HUES48 (cell line): ENCODE data around the gene SCN2B.

Experiments
- H3K27ac ChIP-seq: one replicate; pipeline ENCODE4 v1.7.0; 2013; ENCODE audit warnings: low read depth, low read length, inconsistent platforms
- H3K27me3 ChIP-seq: 2 replicates; pipeline ENCODE4 v1.6.1; 2013; ENCODE audit warnings: mild to moderate bottlenecking, low read length; ENCODE audit not compliant: control insufficient read depth, insufficient read depth
- H3K36me3 ChIP-seq: 2 replicates; pipeline ENCODE4 v1.6.1; 2013; ENCODE audit warnings: low read length; ENCODE audit not compliant: control insufficient read depth, insufficient read depth
- H3K4me1 ChIP-seq: 2 replicates; pipeline ENCODE4 v1.6.1; 2013; ENCODE audit warnings: mild to moderate bottlenecking, low read length; ENCODE audit not compliant: control insufficient read depth, insufficient read depth
- H3K4me3 ChIP-seq: 2 replicates; pipeline ENCODE4 v1.5.1; 2013; ENCODE audit warnings: mild to moderate bottlenecking, low read depth, low read length
- H3K9ac ChIP-seq: 2 replicates; pipeline ENCODE4 v1.6.1; 2013; ENCODE audit warnings: mild to moderate bottlenecking, low read depth, low read length, moderate library complexity
- H3K9me3 ChIP-seq: 2 replicates; pipeline ENCODE4 v1.6.1; 2013; ENCODE audit warnings: low read length; ENCODE audit not compliant: control insufficient read depth, insufficient read depth

SCN2B gene

GRCh38 chr11:118215765-118216164 is 39.3 kb upstream of the SCN2B start:
- H3K4me1 ChIP-seq: peaks cover 34% of the 10 kb centered on the region
- no peak overlapping the region for H3K4me3 ChIP-seq
- no peak overlapping the region for H3K9ac ChIP-seq
- H3K36me3 ChIP-seq: no peaks in the 10 kb centered on the region
- no peaks in the 10 kb centered on the region for H3K9me3 ChIP-seq
- no peak overlapping the region for H3K27ac ChIP-seq
- H3K27me3 ChIP-seq: no peaks in the 10 kb centered on the region

- H3K9ac ChIP-seq: no peak overlapping the region
- peaks cover 39% of the 10 kb centered on the region for H3K4me1 ChIP-seq
- H3K27ac ChIP-seq: no peak overlapping the region
These were observed 38.8 kb upstream of the SCN2B start for GRCh38 chr11:118215262-118215661.

GRCh38 chr11:118214210-118214914 is 37.9 kb upstream of the SCN2B start:
- H3K36me3 ChIP-seq: no peaks in the 10 kb centered on the region
- H3K4me3 ChIP-seq: no peak overlapping the region
- H3K9ac ChIP-seq: no peak overlapping the region
- H3K27me3 ChIP-seq: no peaks in the 10 kb centered on the region
- H3K27ac ChIP-seq: no peak overlapping the region
- H3K9me3 ChIP-seq: no peaks in the 10 kb centered on the region
- peaks cover 40% of the 10 kb centered on the region for H3K4me1 ChIP-seq

More at GRCh38 chr11:118215262-118215661, 38.8 kb upstream of the SCN2B start:
- Histone ChIP-seq H3K9me3 (no peaks in the 10 kb centered on the region), H3K36me3 (no peaks in the 10 kb centered on the region), H3K27me3 (no peaks in the 10 kb centered on the region), H3K4me3 (no peak overlapping the region)

GRCh38 chr11:118213781-118214180 is 37.3 kb upstream of the SCN2B start:
- Histone ChIP-seq H3K9ac (no peak overlapping the region), H3K36me3 (no peaks in the 10 kb centered on the region), H3K9me3 (no peaks in the 10 kb centered on the region), H3K27me3 (no peaks in the 10 kb centered on the region), H3K27ac (no peak overlapping the region), H3K4me3 (no peak overlapping the region), H3K4me1 (peaks cover 40% of the 10 kb centered on the region)

GRCh38 chr11:118213201-118213600 is 36.8 kb upstream of the SCN2B start:
- Histone ChIP-seq H3K27ac (peak overlapping the region; percentile 38), H3K9ac (no peak overlapping the region), H3K4me1 (peaks cover 40% of the 10 kb centered on the region), H3K4me3 (no peak overlapping the region), H3K36me3 (no peaks in the 10 kb centered on the region), H3K27me3 (no peaks in the 10 kb centered on the region), H3K9me3 (no peaks in the 10 kb centered on the region)

GRCh38 chr11:118212781-118213191 is 36.3 kb upstream of the SCN2B start:
- no peaks in the 10 kb centered on the region for H3K36me3 ChIP-seq
- H3K9me3 ChIP-seq: no peaks in the 10 kb centered on the region

GRCh38 chr11:118212131-118212725 is 35.8 kb upstream of the SCN2B start:
- no peaks in the 10 kb centered on the region for H3K9me3 ChIP-seq
- peak overlapping the region; percentile 23 for H3K27ac ChIP-seq
- no peaks in the 10 kb centered on the region for H3K27me3 ChIP-seq
- no peaks in the 10 kb centered on the region for H3K36me3 ChIP-seq
- peaks cover 40% of the 10 kb centered on the region for H3K4me1 ChIP-seq
- no peak overlapping the region for H3K9ac ChIP-seq
- H3K4me3 ChIP-seq: no peak overlapping the region

More at GRCh38 chr11:118212781-118213191, 36.3 kb upstream of the SCN2B start:
- Histone ChIP-seq H3K4me1 (peaks cover 40% of the 10 kb centered on the region), H3K4me3 (no peak overlapping the region), H3K9ac (no peak overlapping the region), H3K27me3 (no peaks in the 10 kb centered on the region), H3K27ac (peak overlapping the region; percentile 38)

GRCh38 chr11:118211006-118211405 is 34.6 kb upstream of the SCN2B start:
- no peaks in the 10 kb centered on the region for H3K36me3 ChIP-seq
- H3K27ac ChIP-seq: peak overlapping the region; percentile 56
- H3K9me3 ChIP-seq: no peaks in the 10 kb centered on the region
- no peaks in the 10 kb centered on the region for H3K27me3 ChIP-seq
- H3K4me3 ChIP-seq: 0 out of 2 replicates have a peak overlapping the region, but pooled peaks have one; percentile 20
- peaks cover 40% of the 10 kb centered on the region for H3K4me1 ChIP-seq
- H3K9ac ChIP-seq: 0 out of 2 replicates have a peak overlapping the region, but pooled peaks have one; percentile 14

- Histone ChIP-seq H3K36me3 (no peaks in the 10 kb centered on the region), H3K9ac (no peak overlapping the region), H3K27ac (peak overlapping the region; percentile 56), H3K27me3 (no peaks in the 10 kb centered on the region), H3K9me3 (no peaks in the 10 kb centered on the region), H3K4me1 (peaks cover 40% of the 10 kb centered on the region), H3K4me3 (no peak overlapping the region)
These were observed 33.9 kb upstream of the SCN2B start for GRCh38 chr11:118210323-118210722.

- H3K4me1 ChIP-seq: peaks cover 36% of the 10 kb centered on the region
- no peaks in the 10 kb centered on the region for H3K27me3 ChIP-seq
- no peak overlapping the region for H3K27ac ChIP-seq
- H3K4me3 ChIP-seq: no peak overlapping the region
- H3K36me3 ChIP-seq: no peaks in the 10 kb centered on the region
- H3K9me3 ChIP-seq: no peaks in the 10 kb centered on the region
- no peak overlapping the region for H3K9ac ChIP-seq
These were observed 32.6 kb upstream of the SCN2B start for GRCh38 chr11:118209033-118209432.

GRCh38 chr11:118207079-118207478 is 30.6 kb upstream of the SCN2B start:
- no peaks in the 10 kb centered on the region for H3K9me3 ChIP-seq
- no peaks in the 10 kb centered on the region for H3K36me3 ChIP-seq
- H3K27me3 ChIP-seq: no peaks in the 10 kb centered on the region
- no peak overlapping the region for H3K9ac ChIP-seq
- H3K27ac ChIP-seq: no peak overlapping the region
- peaks cover 19% of the 10 kb centered on the region for H3K4me1 ChIP-seq
- H3K4me3 ChIP-seq: no peak overlapping the region
